Progenitor cell of endocrine pancreas (in vitro differentiated cells): ENCODE measurements around the gene MIGA1. TPM values are rescaled to one million over a fixed set of nuclear protein-coding genes. Genes with fewer than 3 reads are reported as not detected.
"Not testable (repeated sequence)": the region's sequence is repeated elsewhere in the genome, so short reads cannot be mapped to it uniquely, and the experiment has no call there.

Experiments
- DNase-seq: peaks from one replicate; pipeline ENCODE4 v3.0.0; 2021; ENCODE audit warnings: low spot score; ENCODE audit not compliant: unreplicated experiment
- H3K27ac Mint-ChIP-seq: 2 replicates; pipeline ENCODE4 v1.8.0; 2021; ENCODE audit warnings: mild to moderate bottlenecking, moderate library complexity, mixed read lengths
- H3K27me3 Mint-ChIP-seq: 2 replicates; pipeline ENCODE4 v1.8.0; 2021; ENCODE audit warnings: mixed read lengths
- H3K36me3 Mint-ChIP-seq: 2 replicates; pipeline ENCODE4 v1.8.0; 2022; ENCODE audit warnings: mixed read lengths; ENCODE audit not compliant: insufficient read depth
- H3K4me1 Mint-ChIP-seq: 2 replicates; pipeline ENCODE4 v1.8.0; 2021; ENCODE audit warnings: low read depth, mixed read lengths
- H3K4me3 Mint-ChIP-seq: 2 replicates; pipeline ENCODE4 v1.8.0; 2021; ENCODE audit warnings: low read depth, mild to moderate bottlenecking, moderate library complexity, mixed read lengths
- H3K9me3 Mint-ChIP-seq: 2 replicates; pipeline ENCODE4 v1.8.0; 2021; ENCODE audit warnings: low read depth, mixed read lengths
- total RNA-seq: library from RNA; stranded (reverse); gene quantifications from 2 replicates; pipeline ENCODE4 v1.2.1, GENCODE V29; 2021
- TF ChIP-seq, protein P1 (sequence below): fragments of 200-600 bp; sonication (generic); IDR thresholded peaks from one replicate; pipeline ENCODE4 v1.5.0; 2021; ENCODE audit warnings: antibody characterized with exemption, mild to moderate bottlenecking; ENCODE audit not compliant: unreplicated experiment

The MIGA1 gene
- total RNA-seq, 1 donor from 2014 or later, result 14.9 TPM

DNA sequence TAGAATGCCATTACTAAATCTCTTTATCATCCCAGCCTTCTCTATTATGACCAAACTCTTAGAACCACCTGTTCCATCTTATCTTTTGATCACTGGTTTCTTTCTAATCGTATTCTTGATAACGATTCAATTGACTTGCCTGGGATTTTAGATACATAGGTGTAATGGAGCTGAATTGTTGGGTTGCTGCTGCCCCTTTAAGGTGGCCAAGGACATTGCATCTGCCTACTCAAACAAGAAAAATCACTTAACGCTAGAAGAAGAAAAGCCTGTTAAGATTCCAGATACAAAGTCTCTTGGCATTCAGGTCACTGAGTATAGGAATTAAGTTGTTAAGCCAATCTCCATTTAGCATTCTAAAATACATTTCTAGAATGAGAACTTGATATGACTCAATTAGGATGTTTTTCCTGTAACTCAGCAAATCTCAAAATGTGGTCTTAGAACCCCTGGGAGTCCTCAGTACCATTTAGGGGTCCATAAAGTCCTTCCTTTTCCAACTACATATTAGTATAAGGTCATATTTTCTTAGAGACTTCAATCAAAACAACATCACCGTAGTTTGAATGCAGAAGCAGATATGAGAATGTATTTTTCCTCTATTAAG is 121.3 kb downstream of the MIGA1 start:
- TF ChIP-seq, protein P1, sequence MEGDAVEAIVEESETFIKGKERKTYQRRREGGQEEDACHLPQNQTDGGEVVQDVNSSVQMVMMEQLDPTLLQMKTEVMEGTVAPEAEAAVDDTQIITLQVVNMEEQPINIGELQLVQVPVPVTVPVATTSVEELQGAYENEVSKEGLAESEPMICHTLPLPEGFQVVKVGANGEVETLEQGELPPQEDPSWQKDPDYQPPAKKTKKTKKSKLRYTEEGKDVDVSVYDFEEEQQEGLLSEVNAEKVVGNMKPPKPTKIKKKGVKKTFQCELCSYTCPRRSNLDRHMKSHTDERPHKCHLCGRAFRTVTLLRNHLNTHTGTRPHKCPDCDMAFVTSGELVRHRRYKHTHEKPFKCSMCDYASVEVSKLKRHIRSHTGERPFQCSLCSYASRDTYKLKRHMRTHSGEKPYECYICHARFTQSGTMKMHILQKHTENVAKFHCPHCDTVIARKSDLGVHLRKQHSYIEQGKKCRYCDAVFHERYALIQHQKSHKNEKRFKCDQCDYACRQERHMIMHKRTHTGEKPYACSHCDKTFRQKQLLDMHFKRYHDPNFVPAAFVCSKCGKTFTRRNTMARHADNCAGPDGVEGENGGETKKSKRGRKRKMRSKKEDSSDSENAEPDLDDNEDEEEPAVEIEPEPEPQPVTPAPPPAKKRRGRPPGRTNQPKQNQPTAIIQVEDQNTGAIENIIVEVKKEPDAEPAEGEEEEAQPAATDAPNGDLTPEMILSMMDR, result peak; percentile 62
- no peak for DNase-seq
- Mint-ChIP-seq H3K9me3 (no peaks in the 10 kb centered on the region), H3K27ac (no peak overlapping the region), H3K27me3 (no peaks in the 10 kb centered on the region), H3K36me3 (peaks cover 4% of the 10 kb centered on the region), H3K4me3 (no peak overlapping the region), H3K4me1 (peaks cover 1% of the 10 kb centered on the region)

DNA sequence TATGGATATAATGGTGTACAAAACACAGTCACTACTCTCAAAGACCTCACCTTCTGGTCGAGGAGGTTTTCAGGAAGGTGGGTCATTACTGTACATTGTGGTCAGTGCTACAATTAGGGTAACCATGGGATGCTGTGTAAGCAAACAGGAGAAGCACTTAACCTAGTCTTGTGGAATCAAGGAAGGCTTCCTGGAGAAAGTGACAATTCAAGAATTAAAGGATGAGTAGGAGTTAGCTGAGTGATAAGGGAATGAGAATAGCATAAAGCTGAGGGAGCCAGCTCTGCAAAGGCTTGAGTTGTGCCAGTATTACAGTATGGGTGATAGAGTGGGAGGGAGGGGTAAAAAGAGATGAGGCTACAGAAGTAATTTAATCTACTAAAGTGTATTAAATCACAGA is 126.2 kb downstream of the MIGA1 start:
- Mint-ChIP-seq H3K9me3 (no peaks in the 10 kb centered on the region), H3K4me1 (peaks cover 3% of the 10 kb centered on the region), H3K27ac (no peak overlapping the region), H3K4me3 (no peak overlapping the region), H3K27me3 (no peaks in the 10 kb centered on the region), H3K36me3 (no peaks in the 10 kb centered on the region)
- DNase-seq, result no peak
- TF ChIP-seq, protein P1, result no peak

DNA sequence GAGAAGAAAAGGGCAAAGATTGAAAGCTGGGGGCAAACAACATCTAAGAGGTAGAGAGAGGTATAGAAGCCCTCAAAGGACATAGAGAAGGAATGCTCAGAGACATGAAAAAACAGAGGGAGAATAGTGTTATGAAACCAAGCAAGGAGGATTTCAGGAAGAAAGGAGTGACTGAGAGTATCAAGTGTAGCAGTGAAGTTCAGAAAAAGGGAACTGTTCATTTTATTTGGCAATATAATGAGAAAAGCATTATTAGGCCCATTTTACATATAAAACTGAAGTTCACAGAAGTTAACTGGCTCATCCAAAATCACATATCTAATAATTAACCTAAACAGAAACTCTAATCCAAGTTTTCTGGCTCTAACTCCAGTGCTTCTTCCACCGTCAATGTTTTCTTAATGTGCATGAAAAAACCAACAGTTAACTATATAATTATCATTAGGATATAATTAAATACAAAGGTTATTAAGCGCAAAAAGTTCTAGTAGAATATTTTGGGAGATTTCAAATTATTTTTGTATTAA is 126.6 kb downstream of the MIGA1 start:
- TF ChIP-seq, protein P1, result no peak
- Mint-ChIP-seq H3K4me1 (peaks cover 2% of the 10 kb centered on the region), H3K36me3 (no peaks in the 10 kb centered on the region), H3K27ac (no peak overlapping the region), H3K4me3 (no peak overlapping the region), H3K27me3 (no peaks in the 10 kb centered on the region), H3K9me3 (no peaks in the 10 kb centered on the region)
- DNase-seq, result no peak

DNA sequence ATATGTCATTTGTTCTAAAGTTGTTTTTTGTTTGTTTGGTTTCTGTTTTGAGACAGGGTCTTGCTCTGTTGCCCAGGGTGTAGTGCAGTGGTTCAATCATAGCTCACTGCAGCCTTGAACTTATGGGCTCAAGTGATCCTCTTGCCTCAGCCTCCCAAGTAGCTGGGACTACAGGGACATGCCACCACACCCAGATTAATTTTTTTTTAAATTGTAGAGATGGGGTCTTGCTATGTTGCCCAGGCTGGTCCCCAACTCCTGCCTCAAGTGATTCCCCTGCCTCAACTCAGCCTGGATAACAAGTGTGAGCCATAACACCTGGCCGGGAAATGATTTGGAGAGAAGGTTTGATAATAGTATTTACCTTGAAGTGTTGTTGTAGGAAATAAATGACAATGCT is 127.2 kb downstream of the MIGA1 start:
- Mint-ChIP-seq H3K4me1 (peaks cover 2% of the 10 kb centered on the region), H3K27ac (no peak overlapping the region), H3K9me3 (no peaks in the 10 kb centered on the region), H3K27me3 (no peaks in the 10 kb centered on the region), H3K36me3 (no peaks in the 10 kb centered on the region), H3K4me3 (no peak overlapping the region)
- no peak for DNase-seq
- TF ChIP-seq, protein P1, result no peak

DNA sequence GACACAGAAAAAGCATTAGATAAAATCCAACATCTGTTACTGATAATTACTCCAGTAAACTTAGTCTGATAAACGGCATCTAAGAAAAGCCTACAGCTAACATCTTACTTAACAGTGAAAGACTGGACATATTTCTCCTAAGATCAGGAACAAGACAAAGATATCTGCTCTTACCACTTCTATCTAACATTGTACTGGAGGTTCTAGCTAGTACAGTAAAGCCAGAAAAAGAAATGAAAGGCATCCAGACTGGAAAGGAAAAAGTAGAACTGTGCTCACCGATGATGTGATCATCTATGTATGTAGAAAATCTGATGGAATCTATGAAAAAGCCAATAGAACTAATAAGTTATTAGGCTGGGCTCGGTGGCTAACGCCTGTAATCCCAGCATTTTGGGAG is 130.7 kb downstream of the MIGA1 start:
- no peak overlapping the region for H3K27ac Mint-ChIP-seq
- H3K4me1 Mint-ChIP-seq, result peaks cover 2% of the 10 kb centered on the region
- H3K36me3 Mint-ChIP-seq, result no peaks in the 10 kb centered on the region
- H3K9me3 Mint-ChIP-seq, result no peaks in the 10 kb centered on the region
- no peak overlapping the region for H3K4me3 Mint-ChIP-seq
- TF ChIP-seq, protein P1, result no peak
- no peak for DNase-seq
- H3K27me3 Mint-ChIP-seq, result no peaks in the 10 kb centered on the region

DNA sequence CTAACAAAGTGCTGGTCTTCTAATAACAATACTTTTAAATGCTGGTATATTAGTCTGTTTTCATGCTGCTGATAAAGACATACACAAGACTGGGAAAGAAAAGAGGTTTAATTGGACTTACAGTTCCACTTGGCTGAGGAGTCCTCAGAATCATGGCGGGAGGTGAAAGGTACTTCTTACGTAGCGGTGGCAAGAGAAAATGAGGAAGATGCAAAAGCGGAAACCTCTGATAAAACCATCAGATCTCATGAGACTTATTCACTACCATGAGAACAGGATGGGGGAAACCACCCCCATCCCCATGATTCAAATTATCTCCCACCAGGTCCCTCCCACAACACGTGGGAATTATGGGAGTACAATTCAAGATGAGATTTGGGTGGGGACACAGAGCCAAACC is 139.5 kb downstream of the MIGA1 start:
- peaks cover 12% of the 10 kb centered on the region for H3K36me3 Mint-ChIP-seq
- DNase-seq, H3K27ac Mint-ChIP-seq, H3K9me3 Mint-ChIP-seq, H3K4me3 Mint-ChIP-seq, H3K4me1 Mint-ChIP-seq, H3K27me3 Mint-ChIP-seq: not testable (repeated sequence)
